Esophagus muscularis mucosa (tissue), 4 donors: ENCODE measurements around the gene DPH2. TPM values are rescaled to one million over a fixed set of nuclear protein-coding genes. Genes with fewer than 3 reads are reported as not detected.

Experiments
- DNase-seq: peaks from one replicate; pipeline ENCODE4 v3.0.0-alpha.2; 2017; ENCODE audit errors: extremely low spot score
- H3K27ac ChIP-seq, 4 donors: fragments of 200-600 bp; sonication (generic); replicated peaks in 1 of 4; 1 replicate in 3 of 4; 2 replicates in 1 of 4; pipeline ENCODE4 v1.5.1; 2016 to 2019; ENCODE audit warnings: mild to moderate bottlenecking in 1 of 4
- H3K27me3 ChIP-seq, 4 donors: fragments of 200-600 bp; sonication (generic); one replicate each; pipeline versions ENCODE4 v1.5.1 to v1.6.0; 2016 to 2019
- H3K36me3 ChIP-seq, 4 donors: fragments of 200-600 bp; sonication (generic); one replicate each; pipeline ENCODE4 v1.5.1; 2016 to 2019
- H3K4me1 ChIP-seq, 4 donors: fragments of 200-600 bp; sonication (generic); one replicate each; pipeline ENCODE4 v1.5.1; 2016 to 2019
- H3K4me3 ChIP-seq, 4 donors: fragments of 200-600 bp; sonication (generic); 1 replicate in 2 of 4; 2 replicates in 2 of 4; pipeline ENCODE4 v1.5.1; 2016 to 2019; ENCODE audit warnings: mild to moderate bottlenecking in 4 of 4, moderate library complexity in 1 of 4
- H3K9me3 ChIP-seq, 4 donors: fragments of 200-600 bp; sonication (generic); 1 replicate in 3 of 4; 2 replicates in 1 of 4; pipeline ENCODE4 v1.5.1; 2016 to 2019
- CTCF ChIP-seq, 3 experiments: fragments of 200-600 bp in 2 of 3; fragments of 450-650 bp in 1 of 3; sonication (generic) in 2 of 3; IDR thresholded peaks; one replicate each; pipeline ENCODE4 v1.5.1; 2017 to 2019; ENCODE audit warnings: antibody characterized with exemption in 3 of 3, mild to moderate bottlenecking in 2 of 3, moderate library complexity in 1 of 3
- EP300 ChIP-seq: sonication (generic); formaldehyde crosslinking; IDR thresholded peaks from one replicate; pipeline ENCODE4 v1.6.1; 2017; ENCODE audit warnings: antibody characterized with exemption
- POLR2A ChIP-seq: fragments of 450-650 bp; IDR thresholded peaks from one replicate; pipeline ENCODE4 v1.6.1; 2017; ENCODE audit warnings: antibody characterized with exemption, moderate library complexity, mild to moderate bottlenecking, low read depth
- POLR2AphosphoS5 ChIP-seq, 2 donors: sonication (generic); formaldehyde crosslinking; IDR thresholded peaks; one replicate each; pipeline ENCODE4 v1.6.1; 2017; ENCODE audit warnings: antibody characterized with exemption in 2 of 2
- WGBS: methylation state at CpG from one replicate; pipeline ENCODE4 v1.1.5; 2018; 5-methylcytosine and 5-hydroxymethylcytosine counted together
- intact Hi-C: fragments of 100-400 bp; cut with DNase I; formaldehyde crosslinking; loops from one replicate; pipeline ENCODE4 v1.15.1; 2023
- total RNA-seq, 4 donors: library from RNA; depleted of rRNA; stranded (reverse); fragments of >200 nt; gene quantifications; one replicate each; pipeline versions ENCODE4 v1.1.0 to v1.2.1, GENCODE V29; 2016

DPH2 gene
- total RNA-seq, 4 donors from 2014 or later: 13.7 to 29.2 (median 19.2) TPM

- no peaks in the 10 kb centered on the region for H3K9me3 ChIP-seq
- DNase-seq: no peak
- TF ChIP-seq EP300: no peak
- TF ChIP-seq POLR2A: no peak
- TF ChIP-seq CTCF (IDR thresholded peaks at IDR 0.05): peak in 1 of 3 experiments; percentile 10
- intact Hi-C loops: loop anchor here (5.0 kb wide), 1 partner anchor 37 kb away; the partner anchor contains the start of gene SLC6A9
- no peak overlapping the region for H3K4me3 ChIP-seq
- peaks cover 0 to 28% (median 3%) of the 10 kb centered on the region in 4 donors for H3K36me3 ChIP-seq
- WGBS: 66% methylated on average over 11 of the region's 15 CpGs
- H3K27me3 ChIP-seq: no peaks in the 10 kb centered on the region
- peaks cover 16 to 33% (median 27%) of the 10 kb centered on the region in 4 donors for H3K4me1 ChIP-seq
- H3K27ac ChIP-seq: no peak overlapping the region
Observed at GRCh38 chr1:43994794-43995790, 25.3 kb downstream of the DPH2 start.

- no peak for TF ChIP-seq EP300
- TF ChIP-seq CTCF (IDR thresholded peaks at IDR 0.05): no peak
- TF ChIP-seq POLR2AphosphoS5 (IDR thresholded peaks at IDR 0.05): no peak
- no peak for TF ChIP-seq POLR2A
- no peaks in the 10 kb centered on the region for H3K27me3 ChIP-seq
- 86% methylated on average over 14 of the region's 21 CpGs for WGBS
- peaks cover 0 to 38% (median 8%) of the 10 kb centered on the region in 4 donors for H3K36me3 ChIP-seq
- no peak overlapping the region for H3K4me3 ChIP-seq
- no peaks in the 10 kb centered on the region for H3K9me3 ChIP-seq
- no peak for DNase-seq
- intact Hi-C loops: no loop called here
- peaks cover 8 to 23% (median 18%) of the 10 kb centered on the region in 4 donors for H3K4me1 ChIP-seq
- H3K27ac ChIP-seq: no peak overlapping the region
Observed at GRCh38 chr1:43995984-43996732, 26.3 kb downstream of the DPH2 start.

- no peak overlapping the region for H3K4me3 ChIP-seq
- no peak overlapping the region for H3K27ac ChIP-seq
- no peaks in the 10 kb centered on the region for H3K9me3 ChIP-seq
- H3K36me3 ChIP-seq: peaks cover 0 to 44% (median 11%) of the 10 kb centered on the region in 4 donors
- no peak for DNase-seq
- peaks cover 5 to 21% (median 15%) of the 10 kb centered on the region in 4 donors for H3K4me1 ChIP-seq
- no peak for TF ChIP-seq CTCF (IDR thresholded peaks at IDR 0.05)
- TF ChIP-seq EP300: no peak
- no peak for TF ChIP-seq POLR2A
- TF ChIP-seq POLR2AphosphoS5 (IDR thresholded peaks at IDR 0.05): no peak
- no peaks in the 10 kb centered on the region for H3K27me3 ChIP-seq
- intact Hi-C loops: no loop called here
- WGBS: 87% methylated on average over 6 of the region's 6 CpGs
Observed at GRCh38 chr1:43996733-43997115, 26.9 kb downstream of the DPH2 start.

GRCh38 chr1:43997295-43997999 lies 27.6 kb downstream of the DPH2 start:
- intact Hi-C loops: no loop called here
- DNase-seq: no peak
- TF ChIP-seq POLR2AphosphoS5 (IDR thresholded peaks at IDR 0.05) (no peak), POLR2A (no peak), CTCF (IDR thresholded peaks at IDR 0.05) (no peak), EP300 (no peak)
- no peak overlapping the region for H3K4me3 ChIP-seq
- peaks cover 0 to 15% (median 8%) of the 10 kb centered on the region in 4 donors for H3K4me1 ChIP-seq
- H3K27me3 ChIP-seq: no peaks in the 10 kb centered on the region
- H3K27ac ChIP-seq: no peak overlapping the region
- WGBS: 92% methylated on average over 16 of the region's 22 CpGs
- no peaks in the 10 kb centered on the region for H3K9me3 ChIP-seq
- H3K36me3 ChIP-seq: peaks cover 0 to 51% (median 14%) of the 10 kb centered on the region in 4 donors
